IPS DF 6.9 (cell line): ENCODE measurements around the gene MACO1.
"Not testable (repeated sequence)": the region's sequence is repeated elsewhere in the genome, so short reads cannot be mapped to it uniquely, and the experiment has no call there.

ENCODE experiments used
- DNase-seq: peaks from one replicate; pipeline ENCODE4 v3.0.0-alpha.2; 2013; ENCODE audit warnings: low read depth, low spot score
- H3K27ac ChIP-seq: one replicate; pipeline ENCODE4 v1.5.1; 2013; ENCODE audit warnings: low read length, control low read depth
- H3K27me3 ChIP-seq: 2 replicates; pipeline ENCODE4 v1.6.1; 2013; ENCODE audit warnings: mild to moderate bottlenecking, low read length; ENCODE audit not compliant: control insufficient read depth, insufficient read depth
- H3K36me3 ChIP-seq: 2 replicates; pipeline ENCODE4 v1.6.1; 2013; ENCODE audit warnings: low read length; ENCODE audit not compliant: control insufficient read depth, insufficient read depth
- H3K4me1 ChIP-seq: 2 replicates; pipeline ENCODE4 v1.6.1; 2013; ENCODE audit warnings: low read length; ENCODE audit not compliant: control insufficient read depth, insufficient read depth
- H3K4me3 ChIP-seq: 2 replicates; pipeline ENCODE4 v1.5.1; 2013; ENCODE audit warnings: mild to moderate bottlenecking, low read length
- H3K9me3 ChIP-seq: 2 replicates; pipeline ENCODE4 v1.6.1; 2013; ENCODE audit warnings: low read length, inconsistent platforms; ENCODE audit not compliant: control insufficient read depth, insufficient read depth
- WGBS: extraction: QIAGEN DNeasy Blood & Tissue Kit; methylation state at CpG from one replicate; pipeline ENCODE4 v1.1.7; 2013; ENCODE audit warnings: mixed read lengths, missing lambda C conversion rate; ENCODE audit not compliant: insufficient read length, insufficient coverage; 5-methylcytosine and 5-hydroxymethylcytosine counted together

Gene MACO1

GRCh38 chr1:25437672-25438071 is 7.0 kb downstream of the MACO1 start:
- no CpG with 5 or more reads among the region's 8 CpGs for WGBS
- H3K9me3 ChIP-seq, result no peaks in the 10 kb centered on the region
- no peak for DNase-seq
- H3K36me3 ChIP-seq, result no peaks in the 10 kb centered on the region
- no peak overlapping the region for H3K27ac ChIP-seq
- no peaks in the 10 kb centered on the region for H3K27me3 ChIP-seq
- H3K4me3 ChIP-seq, result no peak overlapping the region
- no peaks in the 10 kb centered on the region for H3K4me1 ChIP-seq

GRCh38 chr1:25439287-25439686 is 8.6 kb downstream of the MACO1 start:
- H3K36me3 ChIP-seq, result no peaks in the 10 kb centered on the region
- DNase-seq, result no peak
- WGBS, result no CpG with 5 or more reads among the region's 6 CpGs
- no peaks in the 10 kb centered on the region for H3K27me3 ChIP-seq
- H3K4me3 ChIP-seq, result no peak overlapping the region
- H3K4me1 ChIP-seq, result no peaks in the 10 kb centered on the region
- H3K9me3 ChIP-seq, result no peaks in the 10 kb centered on the region
- H3K27ac ChIP-seq, result no peak overlapping the region

- WGBS, result no CpG with 5 or more reads among the region's 1 CpG
- Histone ChIP-seq H3K4me1 (no peaks in the 10 kb centered on the region), H3K36me3 (no peaks in the 10 kb centered on the region), H3K27me3 (no peaks in the 10 kb centered on the region), H3K4me3 (no peak overlapping the region), H3K27ac (no peak overlapping the region), H3K9me3 (no peaks in the 10 kb centered on the region)
- no peak for DNase-seq
Measured at GRCh38 chr1:25442178-25442577, 11.5 kb downstream of the MACO1 start.

- Histone ChIP-seq H3K4me1 (no peaks in the 10 kb centered on the region), H3K9me3 (no peaks in the 10 kb centered on the region), H3K36me3 (no peaks in the 10 kb centered on the region), H3K4me3 (no peak overlapping the region), H3K27ac (no peak overlapping the region), H3K27me3 (no peaks in the 10 kb centered on the region)
- 100% methylated on average over 2 of the region's 4 CpGs for whole genome bisulfite sequencing
- DNase-seq, result no peak
Measured at GRCh38 chr1:25443030-25443699, 12.5 kb downstream of the MACO1 start.

GRCh38 chr1:25444604-25445003 is 13.9 kb downstream of the MACO1 start:
- not testable (repeated sequence) for DNase-seq, H3K4me3 ChIP-seq, H3K27me3 ChIP-seq, H3K4me1 ChIP-seq, H3K36me3 ChIP-seq, H3K27ac ChIP-seq, H3K9me3 ChIP-seq
- no CpG with 5 or more reads among the region's 5 CpGs for WGBS

- H3K4me3 ChIP-seq, result no peak overlapping the region
- WGBS, result 100% methylated on average over 1 of the region's 2 CpGs
- H3K36me3 ChIP-seq, result no peaks in the 10 kb centered on the region
- no peaks in the 10 kb centered on the region for H3K4me1 ChIP-seq
- H3K27me3 ChIP-seq, result no peaks in the 10 kb centered on the region
- H3K9me3 ChIP-seq, result no peaks in the 10 kb centered on the region
- no peak for DNase-seq
- H3K27ac ChIP-seq, result no peak overlapping the region
Measured at GRCh38 chr1:25445993-25446538, 15.4 kb downstream of the MACO1 start.

- H3K4me1 ChIP-seq, result no peaks in the 10 kb centered on the region
- no peak overlapping the region for H3K4me3 ChIP-seq
- no peak for DNase-seq
- H3K36me3 ChIP-seq, result no peaks in the 10 kb centered on the region
- H3K27ac ChIP-seq, result no peak overlapping the region
- H3K9me3 ChIP-seq, result no peaks in the 10 kb centered on the region
- no peaks in the 10 kb centered on the region for H3K27me3 ChIP-seq
Measured at GRCh38 chr1:25447547-25447946, 16.9 kb downstream of the MACO1 start.

GRCh38 chr1:25450891-25451290 is 20.2 kb downstream of the MACO1 start:
- no peak for DNase-seq
- Histone ChIP-seq H3K4me1 (no peaks in the 10 kb centered on the region), H3K36me3 (no peaks in the 10 kb centered on the region), H3K27me3 (no peaks in the 10 kb centered on the region), H3K4me3 (no peak overlapping the region), H3K9me3 (no peaks in the 10 kb centered on the region), H3K27ac (no peak overlapping the region)
- WGBS, result no CpG with 5 or more reads among the region's 2 CpGs

GRCh38 chr1:25451908-25452307 is 21.2 kb downstream of the MACO1 start:
- no peak overlapping the region for H3K4me3 ChIP-seq
- H3K9me3 ChIP-seq, result no peaks in the 10 kb centered on the region
- no CpG with 5 or more reads among the region's 3 CpGs for WGBS
- no peak for DNase-seq
- H3K27me3 ChIP-seq, result no peaks in the 10 kb centered on the region
- no peaks in the 10 kb centered on the region for H3K4me1 ChIP-seq
- H3K27ac ChIP-seq, result no peak overlapping the region
- H3K36me3 ChIP-seq, result no peaks in the 10 kb centered on the region

GRCh38 chr1:25456502-25456901 is 25.8 kb downstream of the MACO1 start:
- Histone ChIP-seq H3K27me3 (no peaks in the 10 kb centered on the region), H3K36me3 (no peaks in the 10 kb centered on the region), H3K4me3 (no peak overlapping the region), H3K4me1 (no peaks in the 10 kb centered on the region), H3K9me3 (no peaks in the 10 kb centered on the region), H3K27ac (no peak overlapping the region)
- WGBS, result no CpG with 5 or more reads among the region's 4 CpGs
- DNase-seq, result no peak
